ENCODE results near the gene DMTF1. TPM values are rescaled to one million over a fixed set of nuclear protein-coding genes. Genes with fewer than 3 reads are reported as not detected.
A peak's percentile ranks its signal among the peaks of the same experiment; 100 is the strongest.
"Not testable (repeated sequence)": the region's sequence is repeated elsewhere in the genome, so short reads cannot be mapped to it uniquely, and the experiment has no call there.

DMTF1 gene
- total RNA-seq, 1 donor from 2014 or later, result 53.9 TPM

DNA sequence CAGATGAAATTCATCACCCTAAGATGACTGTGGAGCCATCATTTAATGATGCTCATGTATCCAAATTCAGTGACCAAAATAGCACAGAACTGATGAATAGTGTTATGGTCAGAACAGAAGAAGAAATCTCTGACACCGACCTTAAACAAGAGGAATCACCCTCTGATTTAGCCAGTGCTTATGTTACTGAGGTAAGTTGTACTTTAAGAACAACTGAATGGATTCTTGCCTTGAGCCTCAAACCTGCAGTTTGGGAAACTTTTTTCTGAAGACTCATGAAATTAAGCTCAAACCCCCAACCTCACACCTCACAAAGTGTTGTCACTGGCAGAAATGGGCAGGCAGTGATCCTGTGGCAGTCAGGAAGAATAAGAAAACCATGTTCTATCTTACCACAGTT is 41.7 kb downstream of the DMTF1 start:
- no peak for DNase-seq (ENCODE audit: low spot score)

DNA sequence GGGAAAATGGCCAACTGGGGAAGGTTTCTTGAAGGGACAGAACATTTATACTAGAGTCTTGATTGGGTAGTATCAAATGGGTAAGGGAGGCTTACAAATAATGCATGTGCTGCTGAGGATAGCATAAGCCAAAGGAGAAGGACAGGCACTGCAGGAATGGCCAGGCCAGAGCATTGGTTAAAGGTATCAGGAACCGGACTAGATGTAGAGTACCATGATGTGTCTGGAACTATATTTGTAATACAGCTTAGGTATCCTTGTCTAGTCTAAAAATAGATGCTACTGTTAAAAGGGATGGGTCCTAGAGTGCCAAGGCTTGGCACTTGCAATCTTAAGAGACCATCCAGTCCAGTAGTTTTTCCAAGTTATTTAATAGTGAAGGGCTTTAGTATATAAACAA is 47.0 kb downstream of the DMTF1 start:
- no peak for DNase-seq (ENCODE audit: low spot score)

DNA sequence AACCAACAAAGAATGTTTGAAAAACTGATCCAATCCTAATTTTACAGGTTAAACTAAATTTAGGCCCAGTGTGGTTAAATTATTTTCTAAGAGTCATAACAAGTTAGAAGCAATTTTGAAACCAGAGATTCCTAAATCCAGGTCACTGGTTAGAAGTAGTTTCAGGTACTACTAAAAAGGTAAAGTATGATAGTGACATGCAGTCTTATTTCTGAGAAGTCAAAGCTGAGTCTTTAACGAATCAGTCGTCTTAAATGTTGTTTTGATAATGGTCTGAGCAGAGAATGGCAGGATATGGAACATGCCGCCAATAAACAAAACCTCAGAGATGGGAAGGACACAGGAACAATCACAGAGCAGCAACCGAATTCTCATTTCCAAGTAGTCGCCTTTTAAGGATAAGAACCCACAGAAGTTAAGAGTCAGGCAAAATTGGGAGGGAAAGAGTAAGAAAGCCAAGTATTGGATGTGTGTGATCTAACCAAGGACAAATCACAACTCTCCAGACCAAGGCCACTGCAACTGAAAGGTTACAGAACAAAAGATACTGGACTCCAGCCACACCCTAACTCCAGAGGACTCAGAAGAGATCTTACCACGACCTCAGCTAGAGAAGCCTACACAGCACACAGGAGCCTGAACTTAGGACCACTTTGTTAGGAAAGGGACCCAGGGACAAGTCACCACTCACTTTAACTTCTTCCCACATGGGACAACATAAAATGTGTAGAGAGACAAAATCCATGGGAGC is 47.6 kb downstream of the DMTF1 start:
- no peak for DNase-seq (ENCODE audit: low spot score)

DNA sequence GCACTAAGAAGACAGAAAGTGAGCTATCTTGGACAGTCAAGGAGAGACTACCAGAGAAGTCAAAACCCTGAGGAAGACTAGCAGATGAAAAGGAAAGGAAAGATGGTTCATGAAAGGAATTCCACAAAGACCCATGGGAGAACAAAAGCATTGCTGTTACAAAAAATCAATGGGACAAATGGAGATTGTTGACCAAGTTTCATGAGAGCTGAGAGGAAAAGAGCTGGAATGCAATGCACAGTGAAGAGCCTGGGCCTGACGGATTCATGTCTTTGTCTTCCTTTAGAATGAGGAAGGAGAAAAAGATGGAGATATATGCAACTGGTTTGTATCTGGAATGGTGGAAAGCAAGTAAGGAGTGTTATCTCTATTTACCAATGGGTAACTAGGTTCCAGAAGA is 50.0 kb downstream of the DMTF1 start:
- no peak for DNase-seq (ENCODE audit: low spot score)

GRCh38 chr7:87202705-87203104 is 50.5 kb downstream of the DMTF1 start:
- DNase-seq (ENCODE audit: low spot score), result no peak

DNA sequence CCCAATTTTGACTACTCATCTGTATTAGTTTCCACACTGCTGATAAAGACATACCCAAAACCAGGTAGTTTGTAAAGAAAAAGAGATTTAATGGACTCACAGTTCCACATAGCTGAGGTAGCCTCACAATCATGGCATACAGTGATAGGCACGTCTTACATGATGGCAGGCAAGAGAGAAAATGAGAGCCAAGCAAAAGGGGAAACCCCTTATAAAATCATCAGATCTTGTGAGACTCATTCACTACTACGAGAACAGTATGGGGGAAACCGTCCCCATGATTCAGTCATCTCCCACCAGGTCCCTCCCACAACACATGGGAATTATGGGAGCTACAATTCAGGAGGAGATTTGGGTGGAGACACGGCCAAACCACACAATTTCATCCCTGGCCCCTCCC is 51.7 kb downstream of the DMTF1 start:
- DNase-seq (ENCODE audit: low spot score), result not testable (repeated sequence)

DNA sequence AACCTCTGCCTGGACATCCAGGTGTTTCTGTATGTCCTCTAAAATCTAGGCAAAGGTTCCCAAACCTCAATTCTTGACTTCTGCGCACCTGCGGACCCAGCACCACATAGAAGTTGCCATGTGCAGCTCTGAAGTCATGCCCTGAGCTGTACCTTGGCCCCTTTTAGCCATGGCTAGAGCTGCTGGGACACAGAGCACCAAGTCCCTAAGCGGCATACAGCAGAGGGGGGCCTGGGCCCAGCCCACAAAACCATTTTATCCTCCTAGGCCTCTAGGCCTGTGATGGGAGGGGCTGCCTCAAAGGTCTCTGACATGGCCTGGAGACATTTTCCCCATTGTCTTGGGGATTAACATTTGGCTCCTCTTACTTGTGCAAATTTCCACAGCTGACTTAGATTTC is 52.7 kb downstream of the DMTF1 start:
- no peak for DNase-seq (ENCODE audit: low spot score)

GRCh38 chr7:87205701-87206100 is 53.4 kb downstream of the DMTF1 start:
- DNase-seq (ENCODE audit: low spot score), result not testable (repeated sequence)

DNA sequence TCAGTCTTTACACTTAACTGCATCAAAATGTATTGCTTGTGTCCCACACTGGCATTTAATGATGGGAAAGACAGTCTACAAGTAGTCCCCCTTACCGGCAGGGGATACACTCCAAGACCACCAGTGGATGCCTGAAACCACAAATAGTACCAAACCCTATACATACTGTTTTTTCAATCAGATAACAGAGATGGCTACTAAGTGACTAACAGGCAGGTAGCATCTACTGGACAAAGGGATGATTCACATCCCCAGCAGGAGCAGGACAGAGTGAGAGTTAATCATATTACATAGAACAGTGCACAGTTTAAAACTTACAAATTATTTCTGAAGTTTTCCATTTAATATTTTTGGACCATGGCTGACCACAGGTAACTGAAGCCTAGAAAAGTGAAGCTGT is 54.1 kb downstream of the DMTF1 start:
- no peak for DNase-seq (ENCODE audit: low spot score)

- DNase-seq (ENCODE audit: low spot score), result no peak
Measured at GRCh38 chr7:87209295-87209924, 57.2 kb downstream of the DMTF1 start.

- DNase-seq (ENCODE audit: low spot score), result no peak
Measured at GRCh38 chr7:87210506-87210905, 58.3 kb downstream of the DMTF1 start.

GRCh38 chr7:87212498-87212897 is 60.2 kb downstream of the DMTF1 start:
- DNase-seq (ENCODE audit: low spot score), result no peak

GRCh38 chr7:87213252-87213651 is 61.0 kb downstream of the DMTF1 start:
- DNase-seq (ENCODE audit: low spot score), result no peak

GRCh38 chr7:87213811-87214210 is 61.6 kb downstream of the DMTF1 start:
- no peak for DNase-seq (ENCODE audit: low spot score)

DNA sequence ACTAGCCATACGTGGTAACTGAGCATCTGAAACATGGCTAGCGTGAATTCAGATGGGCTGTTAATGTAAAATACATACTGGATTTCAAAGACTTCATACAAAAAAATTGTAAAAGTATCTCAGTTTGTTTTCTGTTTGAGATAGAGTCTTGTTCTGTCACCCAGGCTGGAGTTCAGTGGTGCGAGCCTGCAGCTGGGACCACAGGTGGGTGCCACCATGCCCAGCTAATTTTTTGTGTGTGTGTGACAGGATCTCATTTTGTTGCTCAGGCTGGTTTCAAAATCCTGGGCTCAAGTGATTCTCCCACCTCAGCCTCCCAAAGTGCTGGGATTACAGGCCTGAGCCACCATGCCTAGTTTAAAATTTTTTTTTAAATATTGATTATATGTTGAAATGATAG is 62.8 kb downstream of the DMTF1 start:
- DNase-seq (ENCODE audit: low spot score), result no peak

DNA sequence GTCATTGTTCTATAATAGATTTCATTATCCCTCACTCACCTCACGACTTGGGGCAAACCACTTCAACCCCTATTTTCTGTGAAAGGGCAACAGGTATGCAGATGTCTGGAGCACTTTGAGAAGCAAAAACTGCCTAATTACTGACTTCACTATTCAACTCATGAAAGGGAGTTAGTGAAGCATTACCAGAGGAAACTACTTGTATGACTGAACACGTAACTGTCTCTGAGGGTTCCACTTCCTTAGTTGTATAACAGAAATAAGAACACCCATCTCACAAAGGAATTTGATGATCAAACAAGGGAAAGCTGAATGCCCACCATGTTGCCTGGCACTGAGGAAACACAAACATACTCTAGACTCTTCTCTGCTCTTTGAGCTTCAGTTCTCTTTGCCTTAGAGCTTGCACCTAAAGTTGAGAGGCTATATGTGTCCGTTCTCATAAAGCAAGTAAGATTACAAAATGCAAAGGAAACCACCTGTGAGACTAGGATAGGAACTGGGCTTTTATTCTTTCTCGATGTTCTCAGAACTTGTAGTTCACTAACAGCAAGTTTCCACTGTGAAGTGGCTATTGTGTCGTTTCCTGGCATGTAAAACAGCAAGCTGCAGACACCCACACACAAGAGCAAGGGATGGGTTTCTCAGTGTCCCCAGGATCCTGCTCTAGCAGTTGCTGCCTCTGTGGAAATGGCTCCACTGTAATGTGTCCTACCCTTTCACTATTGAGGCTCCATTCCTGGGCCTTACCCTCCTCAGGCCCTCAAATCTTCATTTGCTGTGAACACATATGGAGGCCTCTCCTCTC is 64.7 kb downstream of the DMTF1 start:
- no peak for DNase-seq (ENCODE audit: low spot score)

GRCh38 chr7:87217983-87218653 is 65.9 kb downstream of the DMTF1 start:
- no peak for DNase-seq (ENCODE audit: low spot score)

- no peak for DNase-seq (ENCODE audit: low spot score)
Measured at GRCh38 chr7:87218796-87219544, 66.7 kb downstream of the DMTF1 start.

GRCh38 chr7:87219545-87220025 is 67.3 kb downstream of the DMTF1 start, which contains the start of gene TMEM243:
TSS of gene TMEM243 (minus strand) at chr7:87219732. CDS start at chr7:87219503, 229 bp downstream.
- peak; percentile 93 for DNase-seq (ENCODE audit: low spot score)

GRCh38 chr7:87220026-87220733 is 67.9 kb downstream of the DMTF1 start:
- DNase-seq (ENCODE audit: low spot score), result peak; percentile 94

All from mesenteric fat pad (tissue), 1 donor.